GM23248 (cell line): Measurements from ENCODE around the gene VCPKMT. TPM values are rescaled to one million over a fixed set of nuclear protein-coding genes. Genes with fewer than 3 reads are reported as not detected.
A peak's percentile ranks its signal among the peaks of the same experiment; 100 is the strongest.

Experiments used
- DNase-seq: peaks from one replicate; pipeline ENCODE4 v3.0.0-alpha.2; 2015
- H2AFZ ChIP-seq: fragments of 200-600 bp; sonication (generic); 2 replicates; pipeline ENCODE4 v1.6.1; 2016; ENCODE audit warnings: antibody characterized with exemption
- H3F3A ChIP-seq: fragments of 200-600 bp; sonication (generic); 2 replicates; pipeline ENCODE4 v1.6.1; 2016; ENCODE audit warnings: mild to moderate bottlenecking, antibody characterized with exemption, mixed run types; ENCODE audit not compliant: insufficient read depth
- H3K27ac ChIP-seq: fragments of 200-600 bp; sonication (generic); 2 replicates; pipeline ENCODE4 v1.5.1; 2016; ENCODE audit warnings: mild to moderate bottlenecking
- H3K27me3 ChIP-seq: fragments of 200-600 bp; sonication (generic); replicated peaks from 2 replicates; pipeline ENCODE4 v1.6.1; 2016; ENCODE audit warnings: mild to moderate bottlenecking; ENCODE audit not compliant: insufficient read depth
- H3K36me3 ChIP-seq: fragments of 200-600 bp; sonication (generic); 2 replicates; pipeline ENCODE4 v1.6.1; 2016; ENCODE audit warnings: low read depth, mild to moderate bottlenecking
- H3K4me1 ChIP-seq: fragments of 200-600 bp; sonication (generic); 2 replicates; pipeline ENCODE4 v1.6.1; 2016; ENCODE audit warnings: mild to moderate bottlenecking; ENCODE audit not compliant: insufficient read depth
- H3K4me2 ChIP-seq: fragments of 200-600 bp; sonication (generic); one replicate; pipeline ENCODE4 v1.6.1; 2016; ENCODE audit warnings: mild to moderate bottlenecking; ENCODE audit not compliant: unreplicated experiment
- H3K4me3 ChIP-seq: fragments of 200-600 bp; sonication (generic); 2 replicates; pipeline ENCODE4 v1.5.1; 2016; ENCODE audit warnings: mild to moderate bottlenecking
- H3K79me2 ChIP-seq: fragments of 200-600 bp; sonication (generic); 2 replicates; pipeline ENCODE4 v1.6.1; 2016; ENCODE audit warnings: mild to moderate bottlenecking; ENCODE audit not compliant: insufficient read depth
- H3K9ac ChIP-seq: fragments of 200-600 bp; sonication (generic); 2 replicates; pipeline ENCODE4 v1.6.1; 2016; ENCODE audit warnings: mild to moderate bottlenecking
- H3K9me2 ChIP-seq: fragments of 200-600 bp; sonication (generic); 2 replicates; pipeline ENCODE4 v1.6.1; 2016; ENCODE audit warnings: mixed run types, mild to moderate bottlenecking, moderate library complexity; ENCODE audit not compliant: insufficient read depth
- H3K9me3 ChIP-seq: fragments of 200-600 bp; sonication (generic); one replicate; pipeline ENCODE4 v1.6.1; 2017; ENCODE audit warnings: low read depth
- H4K20me1 ChIP-seq: fragments of 200-600 bp; sonication (generic); 2 replicates; pipeline ENCODE4 v1.6.0; 2016; ENCODE audit not compliant: insufficient read depth
- EZH2 ChIP-seq: fragments of 200-600 bp; sonication (generic); IDR thresholded peaks from 2 replicates; pipeline ENCODE4 v1.6.1; 2018; ENCODE audit warnings: antibody characterized with exemption, mild to moderate bottlenecking; ENCODE audit not compliant: insufficient read depth, poor library complexity, severe bottlenecking
- EZH2phosphoT487 ChIP-seq: fragments of 200-600 bp; sonication (generic); IDR thresholded peaks from 2 replicates; pipeline ENCODE4 v1.6.1; 2018; ENCODE audit warnings: antibody characterized with exemption, moderate library complexity, mild to moderate bottlenecking, low read depth; ENCODE audit not compliant: insufficient read depth
- WGBS, 2 experiments: methylation state at CpG; one replicate each; pipeline ENCODE4 v1.1.6; 2015 to 2017; ENCODE audit warnings: low lambda C conversion rate in 2 of 2, low coverage in 1 of 2; ENCODE audit errors: missing lambda C conversion rate in 2 of 2; 5-methylcytosine and 5-hydroxymethylcytosine counted together
- in situ Hi-C: fragments of 300-500 bp; cut with MboI; formaldehyde crosslinking; loops from 2 replicates; pipeline ENCODE4 v1.15.0; 2020
- polyA plus RNA-seq: library from polyadenylated mRNA; unstranded; fragments of >200 nt; fragmentation: Nextera tagmentation; extraction: Ambion mirVana; gene quantifications from 2 replicates; pipeline ENCODE4 v1.2.1, GENCODE V29; 2016
- total RNA-seq: library from RNA; depleted of rRNA; stranded (reverse); fragments of >200 nt; shearing (Covaris generic); gene quantifications from 2 replicates; pipeline ENCODE4 v1.2.3, GENCODE V29; 2014

Gene VCPKMT
- total and polyA plus RNA-seq, 2 experiments from 2014 or later: 7.5 to 9.4 TPM

GRCh38 chr14:50107850-50108249, 8.5 kb downstream of the VCPKMT start:
- H3K36me3 ChIP-seq: peaks cover 37% of the 10 kb centered on the region
- no peaks in the 10 kb centered on the region for H3K27me3 ChIP-seq
- TF ChIP-seq EZH2phosphoT487 (no peak), EZH2 (no peak)
- peaks cover 58% of the 10 kb centered on the region for H3F3A ChIP-seq
- no peak overlapping the region for H2AFZ ChIP-seq
- H3K9me2 ChIP-seq: no peaks in the 10 kb centered on the region
- no peaks in the 10 kb centered on the region for H4K20me1 ChIP-seq
- H3K9ac ChIP-seq: no peak overlapping the region
- H3K79me2 ChIP-seq: peaks cover 29% of the 10 kb centered on the region
- in situ Hi-C loops: no loop called here
- 80 to 92% methylated on average over 2 of the region's 2 CpGs for WGBS, 2 experiments
- H3K4me2 ChIP-seq: no peak overlapping the region
- H3K4me1 ChIP-seq: 0 out of 2 replicates have a peak, but pooled peaks cover 3% of the 10 kb centered on the region
- DNase-seq: no peak
- H3K9me3 ChIP-seq: no peaks in the 10 kb centered on the region
- H3K27ac ChIP-seq: no peak overlapping the region
- no peak overlapping the region for H3K4me3 ChIP-seq

- H3K4me3 ChIP-seq: no peak overlapping the region
- H3K9me2 ChIP-seq: no peaks in the 10 kb centered on the region
- in situ Hi-C loops: no loop called here
- no peak overlapping the region for H3K9ac ChIP-seq
- no peak overlapping the region for H3K4me2 ChIP-seq
- peaks cover 15% of the 10 kb centered on the region for H3K79me2 ChIP-seq
- H3K9me3 ChIP-seq: no peaks in the 10 kb centered on the region
- peak; percentile 19 for DNase-seq
- no peak for TF ChIP-seq EZH2
- no peak for TF ChIP-seq EZH2phosphoT487
- H3K27me3 ChIP-seq: no peaks in the 10 kb centered on the region
- 0 out of 2 replicates have a peak, but pooled peaks cover 3% of the 10 kb centered on the region for H3K4me1 ChIP-seq
- H3K36me3 ChIP-seq: peaks cover 20% of the 10 kb centered on the region
- no peaks in the 10 kb centered on the region for H4K20me1 ChIP-seq
- whole genome bisulfite sequencing, 2 experiments: 44 to 50% methylated on average over 4 of the region's 4 CpGs
- no peak overlapping the region for H3K27ac ChIP-seq
- peaks cover 55% of the 10 kb centered on the region for H3F3A ChIP-seq
- no peak overlapping the region for H2AFZ ChIP-seq
Observed at GRCh38 chr14:50106178-50106577, 10.2 kb downstream of the VCPKMT start.

DNA sequence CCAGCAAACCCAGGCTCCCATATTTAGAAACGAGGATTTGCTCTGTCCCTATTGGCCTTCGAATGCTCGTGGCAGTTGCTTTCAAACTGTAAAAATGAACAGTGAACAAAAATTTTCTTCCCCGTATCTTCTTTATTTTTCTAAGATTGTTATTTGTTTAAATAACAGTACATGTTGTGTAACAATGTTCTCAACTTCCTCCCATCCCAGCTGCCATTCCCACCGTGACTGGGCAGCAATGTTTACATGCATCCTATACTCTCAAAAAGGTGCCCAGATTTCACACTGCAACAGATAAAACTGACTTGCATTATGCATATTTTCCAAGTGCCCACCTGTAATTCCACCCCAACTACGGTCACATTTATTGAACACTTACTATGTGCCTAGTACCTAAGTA, 12.8 kb downstream of the VCPKMT start:
- no peaks in the 10 kb centered on the region for H3K27me3 ChIP-seq
- peaks cover 40% of the 10 kb centered on the region for H3F3A ChIP-seq
- H3K9me2 ChIP-seq: no peaks in the 10 kb centered on the region
- no peaks in the 10 kb centered on the region for H3K79me2 ChIP-seq
- H3K36me3 ChIP-seq: no peaks in the 10 kb centered on the region
- TF ChIP-seq EZH2 (no peak), EZH2phosphoT487 (no peak)
- H2AFZ ChIP-seq: no peak overlapping the region
- no peaks in the 10 kb centered on the region for H3K9me3 ChIP-seq
- H4K20me1 ChIP-seq: no peaks in the 10 kb centered on the region
- H3K4me1 ChIP-seq: 0 out of 2 replicates have a peak, but pooled peaks cover 3% of the 10 kb centered on the region
- no peak overlapping the region for H3K4me2 ChIP-seq
- no peak overlapping the region for H3K4me3 ChIP-seq
- no peak overlapping the region for H3K9ac ChIP-seq
- WGBS, 2 experiments: 96 to 99% methylated on average over 6 of the region's 6 CpGs
- H3K27ac ChIP-seq: no peak overlapping the region
- in situ Hi-C loops: no loop called here
- DNase-seq: no peak

- WGBS, 2 experiments: 91 to 97% methylated on average over 7 of the region's 7 CpGs
- Histone ChIP-seq H3K9ac (no peak overlapping the region), H3K79me2 (no peaks in the 10 kb centered on the region), H3K9me2 (no peaks in the 10 kb centered on the region), H3K27me3 (no peaks in the 10 kb centered on the region), H3K27ac (no peak overlapping the region), H3K9me3 (no peaks in the 10 kb centered on the region), H3K4me3 (no peak overlapping the region), H3F3A (peaks cover 21% of the 10 kb centered on the region; the same call in 1 of the 2 replicates), H3K4me2 (no peak overlapping the region), H3K4me1 (0 out of 2 replicates have a peak, but pooled peaks cover 3% of the 10 kb centered on the region), H2AFZ (no peak overlapping the region), H4K20me1 (no peaks in the 10 kb centered on the region), H3K36me3 (no peaks in the 10 kb centered on the region)
- no peak for TF ChIP-seq EZH2
- TF ChIP-seq EZH2phosphoT487: no peak
- in situ Hi-C loops: no loop called here
- no peak for DNase-seq
Observed at GRCh38 chr14:50101417-50101816, 15.0 kb downstream of the VCPKMT start.

GRCh38 chr14:50100805-50101204, 15.6 kb downstream of the VCPKMT start:
- H3K9me3 ChIP-seq: no peaks in the 10 kb centered on the region
- H2AFZ ChIP-seq: no peak overlapping the region
- no peaks in the 10 kb centered on the region for H3K36me3 ChIP-seq
- H3K4me1 ChIP-seq: 0 out of 2 replicates have a peak, but pooled peaks cover 3% of the 10 kb centered on the region
- no peak overlapping the region for H3K9ac ChIP-seq
- in situ Hi-C loops: no loop called here
- no peak overlapping the region for H3K27ac ChIP-seq
- no peak for DNase-seq
- no peak overlapping the region for H3K4me2 ChIP-seq
- H3K9me2 ChIP-seq: no peaks in the 10 kb centered on the region
- WGBS, 2 experiments: 98 to 100% methylated on average over 2 of the region's 2 CpGs
- H3F3A ChIP-seq: peaks cover 14% of the 10 kb centered on the region; the same call in 1 of the 2 replicates
- no peak overlapping the region for H3K4me3 ChIP-seq
- no peaks in the 10 kb centered on the region for H3K27me3 ChIP-seq
- no peaks in the 10 kb centered on the region for H4K20me1 ChIP-seq
- TF ChIP-seq EZH2 (no peak), EZH2phosphoT487 (no peak)
- no peaks in the 10 kb centered on the region for H3K79me2 ChIP-seq
